ENCODE data around the gene PPARA. TPM values are rescaled to one million over a fixed set of nuclear protein-coding genes. Genes with fewer than 3 reads are reported as not detected.

Gene PPARA
- total and polyA plus RNA-seq, 11 donors = 21.1 to 96.4 (median 80.4) TPM

DNA sequence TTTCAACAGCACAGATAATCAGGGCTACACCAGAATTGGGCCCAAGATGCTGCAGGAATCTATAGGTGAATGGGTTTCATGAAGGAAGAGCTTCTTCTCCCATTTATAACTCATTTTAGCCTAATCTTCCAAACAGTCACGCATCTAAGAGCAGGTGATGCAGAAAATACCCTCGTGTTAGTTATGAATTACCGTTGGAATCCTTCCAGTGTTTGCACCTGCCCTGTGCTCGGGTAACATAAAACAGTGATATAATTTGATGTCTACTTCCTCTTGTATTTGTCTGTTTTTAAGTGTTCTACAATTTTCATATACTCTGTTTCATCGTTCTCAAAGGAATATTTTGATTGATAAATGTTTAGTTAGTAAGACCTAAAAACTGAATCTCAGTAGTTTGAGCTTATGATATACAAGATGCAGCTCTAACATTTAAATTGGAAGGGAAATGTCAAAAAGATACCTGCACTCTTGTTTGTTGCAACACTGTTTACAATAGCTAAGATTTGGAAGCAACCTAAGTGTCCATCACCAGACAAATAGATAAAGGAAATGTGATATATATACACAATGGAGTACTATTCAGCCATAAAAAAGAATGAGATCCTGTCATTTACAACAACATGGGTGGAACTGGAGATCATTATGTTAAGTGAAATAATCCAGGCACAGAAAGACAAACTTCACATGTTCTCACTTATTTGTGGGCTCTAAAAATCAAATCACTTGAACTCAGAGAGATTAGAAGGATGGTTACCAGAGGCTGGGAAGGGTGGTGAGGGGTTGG is 42.1 kb downstream of the PPARA start:
- peak overlapping the region in 1 of 12 donors; percentile 51 for H3K27ac ChIP-seq
- TF ChIP-seq, protein P1, sequence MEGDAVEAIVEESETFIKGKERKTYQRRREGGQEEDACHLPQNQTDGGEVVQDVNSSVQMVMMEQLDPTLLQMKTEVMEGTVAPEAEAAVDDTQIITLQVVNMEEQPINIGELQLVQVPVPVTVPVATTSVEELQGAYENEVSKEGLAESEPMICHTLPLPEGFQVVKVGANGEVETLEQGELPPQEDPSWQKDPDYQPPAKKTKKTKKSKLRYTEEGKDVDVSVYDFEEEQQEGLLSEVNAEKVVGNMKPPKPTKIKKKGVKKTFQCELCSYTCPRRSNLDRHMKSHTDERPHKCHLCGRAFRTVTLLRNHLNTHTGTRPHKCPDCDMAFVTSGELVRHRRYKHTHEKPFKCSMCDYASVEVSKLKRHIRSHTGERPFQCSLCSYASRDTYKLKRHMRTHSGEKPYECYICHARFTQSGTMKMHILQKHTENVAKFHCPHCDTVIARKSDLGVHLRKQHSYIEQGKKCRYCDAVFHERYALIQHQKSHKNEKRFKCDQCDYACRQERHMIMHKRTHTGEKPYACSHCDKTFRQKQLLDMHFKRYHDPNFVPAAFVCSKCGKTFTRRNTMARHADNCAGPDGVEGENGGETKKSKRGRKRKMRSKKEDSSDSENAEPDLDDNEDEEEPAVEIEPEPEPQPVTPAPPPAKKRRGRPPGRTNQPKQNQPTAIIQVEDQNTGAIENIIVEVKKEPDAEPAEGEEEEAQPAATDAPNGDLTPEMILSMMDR (IDR thresholded peaks at IDR 0.05) = no peak
- no peak for TF ChIP-seq POLR2A (IDR thresholded peaks at IDR 0.05)

DNA sequence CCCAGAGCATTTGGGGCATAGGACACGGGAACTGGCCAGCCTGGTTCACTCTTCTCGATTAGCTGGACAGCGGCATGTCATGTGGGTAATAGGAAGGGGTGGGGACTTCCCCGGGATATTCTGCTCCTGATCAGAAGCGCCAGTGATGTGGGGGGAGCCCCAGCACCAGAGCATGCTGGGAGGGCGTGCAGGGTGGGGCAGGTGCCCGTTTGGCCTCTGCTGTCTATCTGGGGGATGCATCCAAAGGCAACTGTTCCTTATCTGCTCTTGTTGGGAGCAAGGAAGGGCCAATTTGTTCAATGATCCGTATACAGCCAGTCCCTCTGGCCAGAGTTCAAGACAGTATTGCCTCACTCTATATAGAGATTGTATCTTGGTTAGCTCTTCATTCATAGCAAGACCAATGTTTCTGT is 43.6 kb downstream of the PPARA start:
- peaks cover 0 to 24% (median 8%) of the 10 kb centered on the region in 9 donors for H3K36me3 ChIP-seq
- H3K4me3 ChIP-seq = no peak overlapping the region
- H3K27me3 ChIP-seq = no peaks in the 10 kb centered on the region
- peak in 2 of 4 donors; percentile 43 to 48 for ATAC-seq
- no peak for DNase-seq
- 44 to 56% (median 47%) methylated on average over 3 to 8 of the region's 8 CpGs for WGBS, 4 donors
- no peak for TF ChIP-seq POLR2A (IDR thresholded peaks at IDR 0.05)
- TF ChIP-seq, protein P1 (IDR thresholded peaks at IDR 0.05) = no peak
- peaks cover 0 to 4% (median 0%) of the 10 kb centered on the region in 12 donors for H3K9me3 ChIP-seq
- peaks cover 0 to 53% (median 12%) of the 10 kb centered on the region in 12 donors for H3K4me1 ChIP-seq
- peak overlapping the region in 1 of 12 donors; percentile 19 for H3K27ac ChIP-seq
- intact Hi-C loops (cut with DNase I) = loop anchor here in 2 of 10 donors (5.0 kb wide), 2 partner anchors 37 to 42 kb away; partner anchors contain the start of gene PPARA (in 1 of the 2)

More for the DNA sequence above, 42.1 kb downstream of the PPARA start:
- no peaks in the 10 kb centered on the region for H3K27me3 ChIP-seq
- no peak for ATAC-seq
- intact Hi-C loops (cut with DNase I) = loop anchor here in 2 of 10 donors (5.0 kb wide), 2 partner anchors 35 to 40 kb away; partner anchors contain the start of gene PPARA (in 1 of the 2)
- H3K4me3 ChIP-seq = no peak overlapping the region
- peaks cover 0 to 31% (median 9%) of the 10 kb centered on the region in 9 donors for H3K36me3 ChIP-seq
- DNase-seq = no peak
- peaks cover 0 to 50% (median 12%) of the 10 kb centered on the region in 12 donors for H3K4me1 ChIP-seq
- H3K9me3 ChIP-seq = peaks cover 0 to 10% (median 0%) of the 10 kb centered on the region in 12 donors
- 74 to 81% (median 77%) methylated on average over 5 of the region's 5 CpGs for WGBS, 4 donors

DNA sequence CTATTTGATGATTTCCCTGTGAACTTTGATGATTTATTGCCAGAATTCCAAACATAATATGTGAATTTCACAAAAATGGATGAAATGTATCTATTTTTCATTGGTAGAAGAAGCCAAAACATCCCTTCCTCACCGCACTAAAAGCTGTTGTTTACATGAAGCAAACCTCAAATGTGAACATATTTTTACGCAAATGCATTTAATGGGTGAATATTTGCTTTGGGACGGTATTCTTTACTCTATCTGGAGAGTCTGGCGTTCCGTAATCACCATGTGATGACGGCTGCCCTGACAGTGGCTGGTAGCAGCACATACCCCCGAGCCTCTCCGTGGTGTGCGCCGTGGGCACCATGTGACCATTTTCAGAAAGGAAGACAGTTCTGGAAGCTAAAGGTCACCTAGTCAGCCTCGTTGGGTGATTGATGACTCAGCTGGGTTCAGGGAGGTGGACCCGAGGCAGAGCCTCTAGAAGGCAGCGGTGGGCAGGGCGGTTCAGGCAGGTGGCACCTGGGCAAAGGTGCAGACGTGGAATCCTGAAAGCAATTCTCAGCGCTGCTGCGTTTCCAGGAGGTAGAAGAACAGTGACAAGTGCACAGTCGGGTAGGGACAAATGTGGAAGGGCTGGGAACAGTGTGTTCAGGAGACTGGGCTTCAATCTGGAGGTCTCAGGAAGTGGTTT is 45.3 kb downstream of the PPARA start:
- 81 to 85% (median 84%) methylated on average over 18 of the region's 18 CpGs for WGBS, 4 donors
- intact Hi-C loops (cut with DNase I) = loop anchor here in 1 of 10 donors (2.0 to 5.0 kb wide), 2 partner anchors 42 to 45 kb away; partner anchors contain the start of gene PPARA
- peak overlapping the region in 11 of 12 donors; percentile 44 to 89 (median 71) for H3K27ac ChIP-seq
- H3K4me1 ChIP-seq = peaks cover 0 to 51% (median 12%) of the 10 kb centered on the region in 12 donors
- H3K36me3 ChIP-seq = peaks cover 0 to 33% (median 25%) of the 10 kb centered on the region in 9 donors
- peaks cover 0 to 4% (median 0%) of the 10 kb centered on the region in 12 donors for H3K9me3 ChIP-seq
- DNase-seq (peak in 1 of 5 donors; percentile 41), ATAC-seq (peak; percentile 8 to 44 (median 13))
- H3K4me3 ChIP-seq = no peak overlapping the region
- H3K27me3 ChIP-seq = no peaks in the 10 kb centered on the region
- TF ChIP-seq, protein P1 (IDR thresholded peaks at IDR 0.05) = no peak
- no peak for TF ChIP-seq POLR2A (IDR thresholded peaks at IDR 0.05)
